Measurements from ENCODE around the gene LPCAT3.

LPCAT3 gene

GRCh38 chr12:6998715-6999451 lies 19.4 kb downstream of the LPCAT3 start:
- no peak for DNase-seq

- DNase-seq = peak; percentile 20
These were observed 22.2 kb downstream of the LPCAT3 start for GRCh38 chr12:6996040-6996441.

- no peak for DNase-seq
These were observed 30.2 kb downstream of the LPCAT3 start for GRCh38 chr12:6987956-6988553.

- no peak for DNase-seq
These were observed 35.7 kb downstream of the LPCAT3 start for GRCh38 chr12:6982532-6982931.

GRCh38 chr12:6981152-6982052 lies 36.9 kb downstream of the LPCAT3 start:
- DNase-seq = no peak

GRCh38 chr12:6980740-6981139 lies 37.5 kb downstream of the LPCAT3 start:
- DNase-seq = no peak

- no peak for DNase-seq
These were observed 38.2 kb downstream of the LPCAT3 start for GRCh38 chr12:6980075-6980474.

- no peak for DNase-seq
These were observed 38.8 kb downstream of the LPCAT3 start for GRCh38 chr12:6979453-6979852.

GRCh38 chr12:6979021-6979420 lies 39.3 kb downstream of the LPCAT3 start:
- DNase-seq = peak; percentile 4

- DNase-seq = peak; percentile 35
These were observed 39.7 kb downstream of the LPCAT3 start for GRCh38 chr12:6978611-6979011.

- DNase-seq = no peak
These were observed 40.1 kb downstream of the LPCAT3 start for GRCh38 chr12:6978188-6978587.

- peak; percentile 3 for DNase-seq
These were observed 40.6 kb downstream of the LPCAT3 start for GRCh38 chr12:6977653-6978052.

- DNase-seq = no peak
These were observed 42.8 kb downstream of the LPCAT3 start for GRCh38 chr12:6975297-6976032.

- no peak for DNase-seq
These were observed 44.1 kb downstream of the LPCAT3 start for GRCh38 chr12:6974180-6974579.

GRCh38 chr12:6970096-6970527 lies 48.2 kb downstream of the LPCAT3 start:
- no peak for DNase-seq

- no peak for DNase-seq
These were observed 49.9 kb downstream of the LPCAT3 start for GRCh38 chr12:6968426-6968825.

- no peak for DNase-seq
These were observed 50.6 kb downstream of the LPCAT3 start for GRCh38 chr12:6967651-6968100.

- DNase-seq = no peak
These were observed 51.9 kb downstream of the LPCAT3 start for GRCh38 chr12:6966351-6966750.

- no peak for DNase-seq
These were observed 52.6 kb downstream of the LPCAT3 start for GRCh38 chr12:6965714-6966113.

- DNase-seq = peak; percentile 95
These were observed 53.1 kb downstream of the LPCAT3 start for GRCh38 chr12:6965026-6965661.

GRCh38 chr12:6964605-6965025 lies 53.7 kb downstream of the LPCAT3 start:
- DNase-seq = peak; percentile 59

- peak; percentile 11 for DNase-seq
These were observed 54.4 kb downstream of the LPCAT3 start for GRCh38 chr12:6963791-6964413.

All from hematopoietic multipotent progenitor cell treated with erythropoietin and hydrocortisone succinate and interleukin-3 and kit ligand, for 6 days (in vitro differentiated cells).